GM23338 (cell line): ENCODE measurements around the gene AMBRA1.

Source experiments
- CTCF ChIP-seq, 2 experiments: fragments of 200-600 bp in 1 of 2; sonication (generic) in 1 of 2; conservative IDR thresholded peaks; 2 replicates each; pipeline versions ENCODE4 v1.5.1 to v1.6.1; 2016 to 2017; ENCODE audit warnings: antibody characterized with exemption in 2 of 2, low read depth in 2 of 2, mild to moderate bottlenecking in 2 of 2, moderate library complexity in 1 of 2
- EZH2 ChIP-seq: fragments of 200-600 bp; sonication (generic); IDR thresholded peaks from one replicate; pipeline ENCODE4 v1.8.0; 2017; ENCODE audit warnings: antibody characterized with exemption, mild to moderate bottlenecking, low read depth; ENCODE audit not compliant: unreplicated experiment
- TF ChIP-seq, protein P1 (sequence below): IDR thresholded peaks from 2 replicates; pipeline ENCODE4 v1.6.1; 2016; ENCODE audit warnings: antibody characterized with exemption

DNA sequence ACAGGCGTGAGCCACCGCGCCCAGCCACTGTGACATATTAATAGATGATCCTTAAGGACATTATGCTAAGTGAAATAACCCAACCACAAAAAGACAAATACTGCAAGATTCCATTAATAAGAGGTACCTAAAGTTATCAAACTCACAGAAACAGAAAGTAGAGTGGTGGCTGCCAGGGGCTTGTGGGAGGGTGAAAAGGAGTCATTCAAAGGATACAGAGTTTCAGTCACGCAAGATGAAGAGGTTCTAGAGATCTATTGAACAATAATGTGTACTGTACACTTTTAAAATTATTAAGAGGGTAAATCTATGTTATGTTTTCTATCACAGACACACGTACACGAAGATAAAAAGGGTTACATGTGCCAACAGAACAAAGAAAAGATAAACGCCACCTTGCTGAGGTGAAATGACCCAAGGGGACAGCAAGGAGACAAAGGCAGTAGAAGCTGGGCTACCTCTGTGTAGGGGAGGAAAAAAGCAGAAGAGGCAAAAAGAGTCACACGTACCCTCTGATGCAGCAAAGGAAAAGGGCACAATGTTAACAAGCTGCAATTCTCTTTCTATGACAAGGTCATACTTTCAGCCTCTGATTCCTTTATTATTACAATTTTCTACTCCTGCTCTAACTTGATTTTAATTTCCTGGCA lies 65.3 kb downstream of the AMBRA1 start:
- TF ChIP-seq, protein P1, sequence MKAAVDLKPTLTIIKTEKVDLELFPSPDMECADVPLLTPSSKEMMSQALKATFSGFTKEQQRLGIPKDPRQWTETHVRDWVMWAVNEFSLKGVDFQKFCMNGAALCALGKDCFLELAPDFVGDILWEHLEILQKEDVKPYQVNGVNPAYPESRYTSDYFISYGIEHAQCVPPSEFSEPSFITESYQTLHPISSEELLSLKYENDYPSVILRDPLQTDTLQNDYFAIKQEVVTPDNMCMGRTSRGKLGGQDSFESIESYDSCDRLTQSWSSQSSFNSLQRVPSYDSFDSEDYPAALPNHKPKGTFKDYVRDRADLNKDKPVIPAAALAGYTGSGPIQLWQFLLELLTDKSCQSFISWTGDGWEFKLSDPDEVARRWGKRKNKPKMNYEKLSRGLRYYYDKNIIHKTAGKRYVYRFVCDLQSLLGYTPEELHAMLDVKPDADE = no peak
- TF ChIP-seq CTCF (conservative IDR thresholded peaks at IDR 0.05; ENCODE audit: low read depth in 2 of 2) = no peak
- TF ChIP-seq EZH2 = no peak
